PC-9 (cell line): Measurements from ENCODE around the gene SSR1. TPM values are rescaled to one million over a fixed set of nuclear protein-coding genes. Genes with fewer than 3 reads are reported as not detected.

ENCODE experiments used
- BruUV-seq: library from RNA; stranded (reverse); fragments of 400-500 nt; replicated peaks from 2 replicates; lab custom pipeline; 2021; lab: Mats Ljungman, UMichigan
- CTCF ChIA-PET: fragments of 300-600 bp; sonication (Branson Sonifier 250); formaldehyde crosslinking; loops from one replicate; lab custom pipeline; 2022; ENCODE audit warnings: antibody characterized with exemption; lab: Charles Lee
- POLR2A ChIA-PET: fragments of 300-600 bp; sonication (Branson Sonifier 250); formaldehyde crosslinking; loops from one replicate; lab custom pipeline; 2022; ENCODE audit warnings: antibody characterized with exemption; ENCODE audit not compliant: unreplicated experiment; lab: Charles Lee
- DNase-seq, 2 experiments: peaks; one replicate each; pipeline versions ENCODE4 v3.0.0 to v3.0.0-alpha.2; 2015 to 2022; ENCODE audit warnings: mixed read lengths in 1 of 2
- H2AFZ ChIP-seq: fragments of 200-600 bp; sonication (generic); 2 replicates; pipeline ENCODE4 v1.8.1; 2017; ENCODE audit warnings: antibody characterized with exemption
- H3F3A ChIP-seq: fragments of 200-600 bp; sonication (generic); 2 replicates; pipeline ENCODE4 v1.8.1; 2017; ENCODE audit warnings: antibody characterized with exemption, mild to moderate bottlenecking, low read depth; ENCODE audit not compliant: insufficient read depth
- H3K27ac ChIP-seq: fragments of 200-600 bp; sonication (generic); 2 replicates; pipeline ENCODE4 v1.6.1; 2016; ENCODE audit warnings: mixed run types
- H3K27me3 ChIP-seq: fragments of 200-600 bp; sonication (generic); 2 replicates; pipeline ENCODE4 v1.6.1; 2016; ENCODE audit warnings: low read depth, mixed run types; ENCODE audit not compliant: insufficient read depth
- H3K36me3 ChIP-seq: fragments of 200-600 bp; sonication (generic); 2 replicates; pipeline ENCODE4 v1.6.1; 2016; ENCODE audit warnings: low read depth, mixed run types
- H3K4me1 ChIP-seq: fragments of 200-600 bp; sonication (generic); replicated peaks from 2 replicates; pipeline ENCODE4 v1.6.1; 2016; ENCODE audit warnings: mixed run types; ENCODE audit not compliant: insufficient read depth
- H3K4me2 ChIP-seq: fragments of 200-600 bp; sonication (generic); 2 replicates; pipeline ENCODE4 v1.6.1; 2017; ENCODE audit warnings: mixed run types
- H3K4me3 ChIP-seq: fragments of 200-600 bp; sonication (generic); 2 replicates; pipeline ENCODE4 v1.6.1; 2016; ENCODE audit warnings: mixed run types
- H3K79me2 ChIP-seq: fragments of 200-600 bp; sonication (generic); 2 replicates; pipeline ENCODE4 v1.6.1; 2017; ENCODE audit warnings: low read depth, mixed run types
- H3K9me2 ChIP-seq: fragments of 200-600 bp; sonication (generic); 2 replicates; pipeline ENCODE4 v1.8.1; 2017; ENCODE audit warnings: mild to moderate bottlenecking; ENCODE audit not compliant: insufficient read depth
- H3K9me3 ChIP-seq: fragments of 200-600 bp; sonication (generic); 2 replicates; pipeline ENCODE4 v1.8.1; 2016; ENCODE audit warnings: low read depth; ENCODE audit not compliant: insufficient read depth
- H4K20me1 ChIP-seq: fragments of 200-600 bp; sonication (generic); 2 replicates; pipeline ENCODE4 v1.8.1; 2017; ENCODE audit not compliant: insufficient read depth
- EZH2 ChIP-seq: fragments of 200-600 bp; sonication (generic); IDR thresholded peaks from 2 replicates; pipeline ENCODE4 v1.8.0; 2017; ENCODE audit warnings: antibody characterized with exemption, low read depth
- intact Hi-C: fragments of 100-400 bp; cut with micrococcal nuclease; formaldehyde crosslinking; loops from one replicate; pipeline ENCODE4 v1.10.0; 2022; ENCODE audit not compliant: unreplicated experiment
- total RNA-seq: library from RNA; stranded (reverse); gene quantifications from 2 replicates; pipeline ENCODE4 v1.2.3, GENCODE V29; 2021
- TF ChIP-seq, protein P1 (sequence below): fragments of 200-600 bp; sonication (generic); conservative IDR thresholded peaks from 2 replicates; pipeline ENCODE4 v1.6.1; 2017; ENCODE audit warnings: mixed run types, antibody characterized with exemption, mild to moderate bottlenecking, moderate library complexity

SSR1 gene
- total RNA-seq, 1 experiment from 2014 or later, result 118 TPM

DNA sequence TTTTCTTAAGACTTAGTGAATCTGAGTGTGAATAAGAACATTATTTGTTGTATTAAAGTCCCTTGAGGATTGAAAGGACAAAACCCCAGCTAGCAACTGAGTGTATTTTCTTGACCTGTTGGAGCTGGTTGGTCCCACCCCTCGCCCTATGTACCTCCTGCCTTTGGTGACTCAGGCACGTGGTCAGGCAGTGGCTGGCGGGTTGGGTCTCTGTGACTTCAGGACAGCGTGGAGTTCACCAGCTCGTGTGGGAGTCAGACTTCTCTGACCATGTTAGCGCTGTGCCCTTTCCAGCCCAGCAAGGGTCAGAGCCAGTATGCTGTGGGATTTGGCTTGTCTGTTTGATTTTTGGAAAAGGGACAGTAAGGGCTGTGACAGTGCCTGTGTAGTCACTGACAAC is 93.7 kb downstream of the SSR1 start:
- BruUV-seq, result no TSS peak
- Histone ChIP-seq H3K36me3 (0 out of 2 replicates have a peak, but pooled peaks cover 2% of the 10 kb centered on the region), H2AFZ (no peak overlapping the region), H3K9me2 (no peaks in the 10 kb centered on the region), H3K27ac (no peak overlapping the region), H3K4me2 (no peak overlapping the region), H4K20me1 (no peaks in the 10 kb centered on the region), H3K4me1 (0 out of 2 replicates have a peak, but pooled peaks cover 7% of the 10 kb centered on the region), H3K27me3 (no peaks in the 10 kb centered on the region), H3K4me3 (no peak overlapping the region), H3K79me2 (no peaks in the 10 kb centered on the region), H3F3A (no peaks in the 10 kb centered on the region; the same call in 1 of the 2 replicates), H3K9me3 (no peaks in the 10 kb centered on the region)
- TF ChIP-seq, protein P1, sequence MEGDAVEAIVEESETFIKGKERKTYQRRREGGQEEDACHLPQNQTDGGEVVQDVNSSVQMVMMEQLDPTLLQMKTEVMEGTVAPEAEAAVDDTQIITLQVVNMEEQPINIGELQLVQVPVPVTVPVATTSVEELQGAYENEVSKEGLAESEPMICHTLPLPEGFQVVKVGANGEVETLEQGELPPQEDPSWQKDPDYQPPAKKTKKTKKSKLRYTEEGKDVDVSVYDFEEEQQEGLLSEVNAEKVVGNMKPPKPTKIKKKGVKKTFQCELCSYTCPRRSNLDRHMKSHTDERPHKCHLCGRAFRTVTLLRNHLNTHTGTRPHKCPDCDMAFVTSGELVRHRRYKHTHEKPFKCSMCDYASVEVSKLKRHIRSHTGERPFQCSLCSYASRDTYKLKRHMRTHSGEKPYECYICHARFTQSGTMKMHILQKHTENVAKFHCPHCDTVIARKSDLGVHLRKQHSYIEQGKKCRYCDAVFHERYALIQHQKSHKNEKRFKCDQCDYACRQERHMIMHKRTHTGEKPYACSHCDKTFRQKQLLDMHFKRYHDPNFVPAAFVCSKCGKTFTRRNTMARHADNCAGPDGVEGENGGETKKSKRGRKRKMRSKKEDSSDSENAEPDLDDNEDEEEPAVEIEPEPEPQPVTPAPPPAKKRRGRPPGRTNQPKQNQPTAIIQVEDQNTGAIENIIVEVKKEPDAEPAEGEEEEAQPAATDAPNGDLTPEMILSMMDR, result no peak
- no peak for TF ChIP-seq EZH2
- DNase-seq, result peak; percentile 21 to 44
- CTCF ChIA-PET, result no interaction called here
- intact Hi-C loops, result loop anchor here (5.0 kb wide), 1 partner anchor 112 kb away; the partner anchor contains the start of gene RREB1
- POLR2A ChIA-PET, result interaction anchor here (0.5 to 0.6 kb wide), 2 partner anchors 14 to 18 kb away, joined by 4 read pairs; no protein-coding TSS in a partner anchor

DNA sequence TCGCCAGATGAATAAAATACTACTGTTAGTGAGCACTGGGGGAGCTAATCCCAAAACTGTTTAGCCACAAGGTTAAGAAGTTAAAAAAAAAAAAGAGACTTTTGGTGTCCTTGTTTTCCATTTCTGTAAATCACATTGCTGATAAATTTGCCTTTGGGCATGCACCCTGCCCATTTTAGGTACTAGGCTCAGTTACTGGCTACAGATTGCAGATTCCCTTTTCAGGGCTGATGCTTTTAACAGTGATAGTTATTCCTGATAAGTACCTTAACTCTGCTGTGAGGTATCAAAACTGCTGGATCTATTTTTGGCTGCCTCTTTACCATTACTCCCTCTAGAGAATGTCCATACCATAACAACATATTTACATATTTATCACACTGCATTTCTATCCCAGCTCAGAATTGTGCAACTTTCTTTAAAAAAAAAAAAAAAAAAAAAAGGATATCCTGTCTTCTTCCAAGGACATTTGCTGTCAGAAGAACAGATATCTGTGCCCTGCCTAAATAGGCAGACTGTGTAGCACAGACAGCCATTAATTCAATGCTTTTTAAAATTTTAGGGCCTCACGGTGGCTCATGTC is 94.5 kb downstream of the SSR1 start:
- intact Hi-C loops, result loop anchor here (5.0 kb wide), 1 partner anchor 111 kb away; the partner anchor contains the start of gene RREB1

More for the DNA sequence above, 94.5 kb downstream of the SSR1 start:
- H3F3A ChIP-seq, result no peaks in the 10 kb centered on the region; the same call in 1 of the 2 replicates
- ChIA-PET POLR2A (interaction anchor here (0.6 kb wide), 2 partner anchors 15 to 160 kb away, joined by 4 to 9 read pairs; no protein-coding TSS in a partner anchor), CTCF (interaction anchor here (0.6 kb wide), 1 partner anchor 13 kb away, joined by 5 read pairs; no protein-coding TSS in a partner anchor)
- H2AFZ ChIP-seq, result no peak overlapping the region
- no peak overlapping the region for H3K4me2 ChIP-seq
- no peaks in the 10 kb centered on the region for H4K20me1 ChIP-seq
- 0 out of 2 replicates have a peak, but pooled peaks cover 2% of the 10 kb centered on the region for H3K36me3 ChIP-seq
- 0 out of 2 replicates have a peak, but pooled peaks cover 7% of the 10 kb centered on the region for H3K4me1 ChIP-seq
- no peak overlapping the region for H3K4me3 ChIP-seq
- BruUV-seq, result no TSS peak
- TF ChIP-seq EZH2, result no peak
- TF ChIP-seq, protein P1, result no peak
- H3K27me3 ChIP-seq, result no peaks in the 10 kb centered on the region
- H3K27ac ChIP-seq, result no peak overlapping the region
- H3K79me2 ChIP-seq, result no peaks in the 10 kb centered on the region
- H3K9me2 ChIP-seq, result no peaks in the 10 kb centered on the region
- no peak for DNase-seq
- no peaks in the 10 kb centered on the region for H3K9me3 ChIP-seq

Other genes starting within 250 kb of the SSR1 start
- gene RREB1, start 205.2 kb downstream of the SSR1 start, total RNA-seq, result 29.2 and 38.4 TPM in 2 replicates
- gene CAGE1, start 76.5 kb upstream of the SSR1 start, total RNA-seq, result 0.13 TPM in 2 replicates
- 16.9 and 24.9 TPM in 2 replicates for gene RIOK1, start 76.6 kb upstream of the SSR1 start, total RNA-seq
- gene DSP, start 228.5 kb upstream of the SSR1 start, total RNA-seq, result 109 and 117 TPM in 2 replicates